WTC11 (cell line): Measurements from ENCODE around the gene ALS2.

Experiments used
- ESRRA ChIP-seq: sonication (generic); formaldehyde crosslinking; IDR thresholded peaks from 2 replicates; pipeline ENCODE4 v1.8.1; 2022; ENCODE audit warnings: mild to moderate bottlenecking, missing genetic modification reagents, borderline replicate concordance
- NR2C2 ChIP-seq: sonication (generic); formaldehyde crosslinking; IDR thresholded peaks from 2 replicates; pipeline ENCODE4 v1.8.0; 2022; ENCODE audit warnings: mild to moderate bottlenecking, missing genetic modification reagents
- TEAD4 ChIP-seq: sonication (generic); formaldehyde crosslinking; IDR thresholded peaks from 2 replicates; pipeline ENCODE4 v1.8.0; 2022; ENCODE audit warnings: mild to moderate bottlenecking, missing genetic modification reagents
- ZNF121 ChIP-seq: sonication (generic); formaldehyde crosslinking; IDR thresholded peaks from 2 replicates; pipeline ENCODE4 v1.8.0; 2023; ENCODE audit warnings: missing genetic modification reagents
- TF ChIP-seq, protein P1 (sequence below): fragments of 200-600 bp; IDR thresholded peaks from 2 replicates; pipeline ENCODE4 v1.8.0; 2022; ENCODE audit warnings: antibody characterized with exemption
- TF ChIP-seq, protein P2 (sequence below): sonication (generic); formaldehyde crosslinking; IDR thresholded peaks from 2 replicates; pipeline ENCODE4 v1.8.0; 2022; ENCODE audit warnings: missing genetic modification reagents
- TF ChIP-seq, protein P3 (sequence below): sonication (generic); formaldehyde crosslinking; IDR thresholded peaks from 2 replicates; pipeline ENCODE4 v1.8.1; 2023; ENCODE audit warnings: mild to moderate bottlenecking, missing genetic modification reagents, moderate library complexity
- TF ChIP-seq, protein P4 (sequence below): fragments of 250-450 bp; sonication (Bioruptor Pico); IDR thresholded peaks from 2 replicates; pipeline ENCODE4 v1.9.0; 2021; ENCODE audit warnings: mild to moderate bottlenecking, borderline replicate concordance
- TF ChIP-seq, protein P5 (sequence below): sonication (generic); formaldehyde crosslinking; IDR thresholded peaks from 2 replicates; pipeline ENCODE4 v1.8.1; 2022; ENCODE audit warnings: mild to moderate bottlenecking, moderate library complexity, missing genetic modification reagents

DNA sequence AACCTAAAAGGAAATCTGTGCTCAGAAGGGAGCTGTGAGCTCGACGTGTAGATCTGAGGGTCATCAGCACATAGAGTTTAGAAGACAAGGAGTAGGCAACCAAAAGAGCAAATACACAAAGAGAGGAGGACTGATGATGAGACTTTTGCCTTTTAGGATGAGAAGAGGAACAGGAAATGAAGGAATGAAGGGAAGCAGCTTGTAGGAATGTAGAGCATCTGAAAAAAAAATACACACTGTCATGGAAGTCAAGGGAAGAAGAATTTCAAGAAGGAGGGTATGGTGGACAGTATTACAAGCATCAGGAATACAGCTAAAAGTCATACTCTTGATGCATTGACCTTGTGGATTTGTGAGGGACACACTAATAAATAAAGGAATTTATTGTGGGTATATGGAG, 47.5 kb upstream of the ALS2 start:
- TF ChIP-seq, protein P1, sequence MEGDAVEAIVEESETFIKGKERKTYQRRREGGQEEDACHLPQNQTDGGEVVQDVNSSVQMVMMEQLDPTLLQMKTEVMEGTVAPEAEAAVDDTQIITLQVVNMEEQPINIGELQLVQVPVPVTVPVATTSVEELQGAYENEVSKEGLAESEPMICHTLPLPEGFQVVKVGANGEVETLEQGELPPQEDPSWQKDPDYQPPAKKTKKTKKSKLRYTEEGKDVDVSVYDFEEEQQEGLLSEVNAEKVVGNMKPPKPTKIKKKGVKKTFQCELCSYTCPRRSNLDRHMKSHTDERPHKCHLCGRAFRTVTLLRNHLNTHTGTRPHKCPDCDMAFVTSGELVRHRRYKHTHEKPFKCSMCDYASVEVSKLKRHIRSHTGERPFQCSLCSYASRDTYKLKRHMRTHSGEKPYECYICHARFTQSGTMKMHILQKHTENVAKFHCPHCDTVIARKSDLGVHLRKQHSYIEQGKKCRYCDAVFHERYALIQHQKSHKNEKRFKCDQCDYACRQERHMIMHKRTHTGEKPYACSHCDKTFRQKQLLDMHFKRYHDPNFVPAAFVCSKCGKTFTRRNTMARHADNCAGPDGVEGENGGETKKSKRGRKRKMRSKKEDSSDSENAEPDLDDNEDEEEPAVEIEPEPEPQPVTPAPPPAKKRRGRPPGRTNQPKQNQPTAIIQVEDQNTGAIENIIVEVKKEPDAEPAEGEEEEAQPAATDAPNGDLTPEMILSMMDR, result no peak
- TF ChIP-seq ZNF121 (CRISPR knock-in tag), result no peak
- TF ChIP-seq, protein P2, sequence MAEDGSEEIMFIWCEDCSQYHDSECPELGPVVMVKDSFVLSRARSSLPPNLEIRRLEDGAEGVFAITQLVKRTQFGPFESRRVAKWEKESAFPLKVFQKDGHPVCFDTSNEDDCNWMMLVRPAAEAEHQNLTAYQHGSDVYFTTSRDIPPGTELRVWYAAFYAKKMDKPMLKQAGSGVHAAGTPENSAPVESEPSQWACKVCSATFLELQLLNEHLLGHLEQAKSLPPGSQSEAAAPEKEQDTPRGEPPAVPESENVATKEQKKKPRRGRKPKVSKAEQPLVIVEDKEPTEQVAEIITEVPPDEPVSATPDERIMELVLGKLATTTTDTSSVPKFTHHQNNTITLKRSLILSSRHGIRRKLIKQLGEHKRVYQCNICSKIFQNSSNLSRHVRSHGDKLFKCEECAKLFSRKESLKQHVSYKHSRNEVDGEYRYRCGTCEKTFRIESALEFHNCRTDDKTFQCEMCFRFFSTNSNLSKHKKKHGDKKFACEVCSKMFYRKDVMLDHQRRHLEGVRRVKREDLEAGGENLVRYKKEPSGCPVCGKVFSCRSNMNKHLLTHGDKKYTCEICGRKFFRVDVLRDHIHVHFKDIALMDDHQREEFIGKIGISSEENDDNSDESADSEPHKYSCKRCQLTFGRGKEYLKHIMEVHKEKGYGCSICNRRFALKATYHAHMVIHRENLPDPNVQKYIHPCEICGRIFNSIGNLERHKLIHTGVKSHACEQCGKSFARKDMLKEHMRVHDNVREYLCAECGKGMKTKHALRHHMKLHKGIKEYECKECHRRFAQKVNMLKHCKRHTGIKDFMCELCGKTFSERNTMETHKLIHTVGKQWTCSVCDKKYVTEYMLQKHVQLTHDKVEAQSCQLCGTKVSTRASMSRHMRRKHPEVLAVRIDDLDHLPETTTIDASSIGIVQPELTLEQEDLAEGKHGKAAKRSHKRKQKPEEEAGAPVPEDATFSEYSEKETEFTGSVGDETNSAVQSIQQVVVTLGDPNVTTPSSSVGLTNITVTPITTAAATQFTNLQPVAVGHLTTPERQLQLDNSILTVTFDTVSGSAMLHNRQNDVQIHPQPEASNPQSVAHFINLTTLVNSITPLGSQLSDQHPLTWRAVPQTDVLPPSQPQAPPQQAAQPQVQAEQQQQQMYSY (CRISPR knock-in tag), result no peak
- no peak for TF ChIP-seq NR2C2 (CRISPR knock-in tag)
- TF ChIP-seq, protein P3, sequence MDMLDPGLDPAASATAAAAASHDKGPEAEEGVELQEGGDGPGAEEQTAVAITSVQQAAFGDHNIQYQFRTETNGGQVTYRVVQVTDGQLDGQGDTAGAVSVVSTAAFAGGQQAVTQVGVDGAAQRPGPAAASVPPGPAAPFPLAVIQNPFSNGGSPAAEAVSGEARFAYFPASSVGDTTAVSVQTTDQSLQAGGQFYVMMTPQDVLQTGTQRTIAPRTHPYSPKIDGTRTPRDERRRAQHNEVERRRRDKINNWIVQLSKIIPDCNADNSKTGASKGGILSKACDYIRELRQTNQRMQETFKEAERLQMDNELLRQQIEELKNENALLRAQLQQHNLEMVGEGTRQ (CRISPR knock-in tag), result no peak
- TF ChIP-seq, protein P4, sequence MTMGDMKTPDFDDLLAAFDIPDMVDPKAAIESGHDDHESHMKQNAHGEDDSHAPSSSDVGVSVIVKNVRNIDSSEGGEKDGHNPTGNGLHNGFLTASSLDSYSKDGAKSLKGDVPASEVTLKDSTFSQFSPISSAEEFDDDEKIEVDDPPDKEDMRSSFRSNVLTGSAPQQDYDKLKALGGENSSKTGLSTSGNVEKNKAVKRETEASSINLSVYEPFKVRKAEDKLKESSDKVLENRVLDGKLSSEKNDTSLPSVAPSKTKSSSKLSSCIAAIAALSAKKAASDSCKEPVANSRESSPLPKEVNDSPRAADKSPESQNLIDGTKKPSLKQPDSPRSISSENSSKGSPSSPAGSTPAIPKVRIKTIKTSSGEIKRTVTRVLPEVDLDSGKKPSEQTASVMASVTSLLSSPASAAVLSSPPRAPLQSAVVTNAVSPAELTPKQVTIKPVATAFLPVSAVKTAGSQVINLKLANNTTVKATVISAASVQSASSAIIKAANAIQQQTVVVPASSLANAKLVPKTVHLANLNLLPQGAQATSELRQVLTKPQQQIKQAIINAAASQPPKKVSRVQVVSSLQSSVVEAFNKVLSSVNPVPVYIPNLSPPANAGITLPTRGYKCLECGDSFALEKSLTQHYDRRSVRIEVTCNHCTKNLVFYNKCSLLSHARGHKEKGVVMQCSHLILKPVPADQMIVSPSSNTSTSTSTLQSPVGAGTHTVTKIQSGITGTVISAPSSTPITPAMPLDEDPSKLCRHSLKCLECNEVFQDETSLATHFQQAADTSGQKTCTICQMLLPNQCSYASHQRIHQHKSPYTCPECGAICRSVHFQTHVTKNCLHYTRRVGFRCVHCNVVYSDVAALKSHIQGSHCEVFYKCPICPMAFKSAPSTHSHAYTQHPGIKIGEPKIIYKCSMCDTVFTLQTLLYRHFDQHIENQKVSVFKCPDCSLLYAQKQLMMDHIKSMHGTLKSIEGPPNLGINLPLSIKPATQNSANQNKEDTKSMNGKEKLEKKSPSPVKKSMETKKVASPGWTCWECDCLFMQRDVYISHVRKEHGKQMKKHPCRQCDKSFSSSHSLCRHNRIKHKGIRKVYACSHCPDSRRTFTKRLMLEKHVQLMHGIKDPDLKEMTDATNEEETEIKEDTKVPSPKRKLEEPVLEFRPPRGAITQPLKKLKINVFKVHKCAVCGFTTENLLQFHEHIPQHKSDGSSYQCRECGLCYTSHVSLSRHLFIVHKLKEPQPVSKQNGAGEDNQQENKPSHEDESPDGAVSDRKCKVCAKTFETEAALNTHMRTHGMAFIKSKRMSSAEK (CRISPR knock-in tag), result no peak
- TF ChIP-seq ESRRA (CRISPR knock-in tag), result no peak
- no peak for TF ChIP-seq TEAD4 (CRISPR knock-in tag)
- TF ChIP-seq, protein P5, sequence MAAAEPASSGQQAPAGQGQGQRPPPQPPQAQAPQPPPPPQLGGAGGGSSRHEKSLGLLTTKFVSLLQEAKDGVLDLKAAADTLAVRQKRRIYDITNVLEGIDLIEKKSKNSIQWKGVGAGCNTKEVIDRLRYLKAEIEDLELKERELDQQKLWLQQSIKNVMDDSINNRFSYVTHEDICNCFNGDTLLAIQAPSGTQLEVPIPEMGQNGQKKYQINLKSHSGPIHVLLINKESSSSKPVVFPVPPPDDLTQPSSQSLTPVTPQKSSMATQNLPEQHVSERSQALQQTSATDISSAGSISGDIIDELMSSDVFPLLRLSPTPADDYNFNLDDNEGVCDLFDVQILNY (CRISPR knock-in tag), result no peak
